Measurements from ENCODE around the gene REST.
"Not testable (repeated sequence)": the region's sequence is repeated elsewhere in the genome, so short reads cannot be mapped to it uniquely, and the experiment has no call there.

REST gene

GRCh38 chr4:56876264-56876663 is 31.4 kb upstream of the REST start:
- no peaks in the 10 kb centered on the region for H3K9me3 ChIP-seq (ENCODE audit: severe bottlenecking)
- no peaks in the 10 kb centered on the region for H3K36me3 ChIP-seq (ENCODE audit: low read depth)
- TF ChIP-seq CTCF (IDR thresholded peaks at IDR 0.05; ENCODE audit: poor library complexity, severe bottlenecking), result no peak
- H3K4me3 ChIP-seq (ENCODE audit: severe bottlenecking), result no peak overlapping the region
- ATAC-seq (ENCODE audit: low read depth) (no peak), DNase-seq (ENCODE audit: low spot score) (no peak)
- no peaks in the 10 kb centered on the region for H3K27me3 ChIP-seq (ENCODE audit: insufficient read depth, poor library complexity, severe bottlenecking)
- H3K27ac ChIP-seq (ENCODE audit: poor library complexity, severe bottlenecking), result no peak overlapping the region
- H3K4me1 ChIP-seq (ENCODE audit: insufficient read depth, poor library complexity, severe bottlenecking), result no peaks in the 10 kb centered on the region

- no peaks in the 10 kb centered on the region for H3K27me3 ChIP-seq (ENCODE audit: insufficient read depth, poor library complexity, severe bottlenecking)
- H3K36me3 ChIP-seq (ENCODE audit: low read depth), result no peaks in the 10 kb centered on the region
- H3K27ac ChIP-seq (ENCODE audit: poor library complexity, severe bottlenecking), result no peak overlapping the region
- no peaks in the 10 kb centered on the region for H3K4me1 ChIP-seq (ENCODE audit: insufficient read depth, poor library complexity, severe bottlenecking)
- no peak overlapping the region for H3K4me3 ChIP-seq (ENCODE audit: severe bottlenecking)
- H3K9me3 ChIP-seq (ENCODE audit: severe bottlenecking), result no peaks in the 10 kb centered on the region
- DNase-seq (ENCODE audit: low spot score), result no peak
- no peak for ATAC-seq (ENCODE audit: low read depth)
- no peak for TF ChIP-seq CTCF (IDR thresholded peaks at IDR 0.05; ENCODE audit: poor library complexity, severe bottlenecking)
These were observed 27.7 kb upstream of the REST start for GRCh38 chr4:56879996-56880395.

- H3K4me1 ChIP-seq (ENCODE audit: insufficient read depth, poor library complexity, severe bottlenecking), result no peaks in the 10 kb centered on the region
- no peak for TF ChIP-seq CTCF (IDR thresholded peaks at IDR 0.05; ENCODE audit: poor library complexity, severe bottlenecking)
- ATAC-seq (ENCODE audit: low read depth), result no peak
- H3K36me3 ChIP-seq (ENCODE audit: low read depth), result no peaks in the 10 kb centered on the region
- H3K4me3 ChIP-seq (ENCODE audit: severe bottlenecking), result no peak overlapping the region
- DNase-seq (ENCODE audit: low spot score), result no peak
- no peak overlapping the region for H3K27ac ChIP-seq (ENCODE audit: poor library complexity, severe bottlenecking)
- H3K27me3 ChIP-seq (ENCODE audit: insufficient read depth, poor library complexity, severe bottlenecking), result no peaks in the 10 kb centered on the region
- H3K9me3 ChIP-seq (ENCODE audit: severe bottlenecking), result no peaks in the 10 kb centered on the region
These were observed 27.1 kb upstream of the REST start for GRCh38 chr4:56880572-56880971.

GRCh38 chr4:56884511-56884910 is 23.2 kb upstream of the REST start:
- H3K27ac ChIP-seq (ENCODE audit: poor library complexity, severe bottlenecking); H3K4me1 ChIP-seq (ENCODE audit: insufficient read depth, poor library complexity, severe bottlenecking); DNase-seq (ENCODE audit: low spot score); H3K27me3 ChIP-seq (ENCODE audit: insufficient read depth, poor library complexity, severe bottlenecking); H3K36me3 ChIP-seq (ENCODE audit: low read depth); H3K9me3 ChIP-seq (ENCODE audit: severe bottlenecking); ATAC-seq (ENCODE audit: low read depth); H3K4me3 ChIP-seq (ENCODE audit: severe bottlenecking): not testable (repeated sequence)

- no peak for DNase-seq (ENCODE audit: low spot score)
- H3K4me1 ChIP-seq (ENCODE audit: insufficient read depth, poor library complexity, severe bottlenecking), result no peaks in the 10 kb centered on the region
- no peaks in the 10 kb centered on the region for H3K36me3 ChIP-seq (ENCODE audit: low read depth)
- no peak overlapping the region for H3K27ac ChIP-seq (ENCODE audit: poor library complexity, severe bottlenecking)
- H3K27me3 ChIP-seq (ENCODE audit: insufficient read depth, poor library complexity, severe bottlenecking), result no peaks in the 10 kb centered on the region
- no peak overlapping the region for H3K4me3 ChIP-seq (ENCODE audit: severe bottlenecking)
- H3K9me3 ChIP-seq (ENCODE audit: severe bottlenecking), result no peaks in the 10 kb centered on the region
- no peak for ATAC-seq (ENCODE audit: low read depth)
- no peak for TF ChIP-seq CTCF (IDR thresholded peaks at IDR 0.05; ENCODE audit: poor library complexity, severe bottlenecking)
These were observed 15.0 kb upstream of the REST start for GRCh38 chr4:56892691-56893090.

GRCh38 chr4:56897842-56898241 is 9.9 kb upstream of the REST start:
- not testable (repeated sequence) for ATAC-seq (ENCODE audit: low read depth); H3K27me3 ChIP-seq (ENCODE audit: insufficient read depth, poor library complexity, severe bottlenecking); DNase-seq (ENCODE audit: low spot score); H3K36me3 ChIP-seq (ENCODE audit: low read depth); H3K4me3 ChIP-seq (ENCODE audit: severe bottlenecking); H3K4me1 ChIP-seq (ENCODE audit: insufficient read depth, poor library complexity, severe bottlenecking); H3K27ac ChIP-seq (ENCODE audit: poor library complexity, severe bottlenecking); H3K9me3 ChIP-seq (ENCODE audit: severe bottlenecking)

- H3K4me1 ChIP-seq (ENCODE audit: insufficient read depth, poor library complexity, severe bottlenecking); H3K36me3 ChIP-seq (ENCODE audit: low read depth); DNase-seq (ENCODE audit: low spot score); H3K4me3 ChIP-seq (ENCODE audit: severe bottlenecking); H3K27ac ChIP-seq (ENCODE audit: poor library complexity, severe bottlenecking); H3K27me3 ChIP-seq (ENCODE audit: insufficient read depth, poor library complexity, severe bottlenecking); ATAC-seq (ENCODE audit: low read depth); H3K9me3 ChIP-seq (ENCODE audit: severe bottlenecking): not testable (repeated sequence)
These were observed 7.5 kb upstream of the REST start for GRCh38 chr4:56900186-56900585.
